Anterior cingulate cortex (tissue), 58 donors: ENCODE results near the gene CTDSPL.

ENCODE experiments used
- DNase-seq, 58 donors: peaks; one replicate each; lab custom pipeline; 2025; lab: John Stamatoyannopoulos, UW

The CTDSPL gene

GRCh38 chr3:37937156-37937555 lies 75.5 kb downstream of the CTDSPL start:
- DNase-seq: no peak

- no peak for DNase-seq
Observed at GRCh38 chr3:37938011-37938410, 76.3 kb downstream of the CTDSPL start.

- no peak for DNase-seq
Observed at GRCh38 chr3:37940242-37940908, 78.7 kb downstream of the CTDSPL start.

GRCh38 chr3:37941608-37942508 lies 80.2 kb downstream of the CTDSPL start:
- DNase-seq: no peak

GRCh38 chr3:37942646-37943045 lies 81.0 kb downstream of the CTDSPL start:
- no peak for DNase-seq

GRCh38 chr3:37943126-37943525 lies 81.4 kb downstream of the CTDSPL start:
- no peak for DNase-seq

GRCh38 chr3:37943631-37944314 lies 82.1 kb downstream of the CTDSPL start:
- DNase-seq: no peak

GRCh38 chr3:37944391-37944842 lies 82.7 kb downstream of the CTDSPL start:
- DNase-seq: no peak

- no peak for DNase-seq
Observed at GRCh38 chr3:37945156-37945806, 83.6 kb downstream of the CTDSPL start.

GRCh38 chr3:37945807-37946530 lies 84.3 kb downstream of the CTDSPL start:
- DNase-seq: no peak

- no peak for DNase-seq
Observed at GRCh38 chr3:37946531-37946889, 84.8 kb downstream of the CTDSPL start.

GRCh38 chr3:37949866-37950265 lies 88.2 kb downstream of the CTDSPL start:
- DNase-seq: no peak

- no peak for DNase-seq
Observed at GRCh38 chr3:37952564-37952963, 90.9 kb downstream of the CTDSPL start.

- DNase-seq: no peak
Observed at GRCh38 chr3:37953226-37953625, 91.5 kb downstream of the CTDSPL start.

GRCh38 chr3:37953707-37954394 lies 92.2 kb downstream of the CTDSPL start:
- no peak for DNase-seq

GRCh38 chr3:37954881-37955280 lies 93.2 kb downstream of the CTDSPL start:
- no peak for DNase-seq

GRCh38 chr3:37955918-37956707 lies 94.4 kb downstream of the CTDSPL start:
- DNase-seq: no peak

GRCh38 chr3:37956723-37957538 lies 95.3 kb downstream of the CTDSPL start:
- DNase-seq: peak in 1 of 58 donors; percentile 14
